ENCODE data around the gene THAP3. TPM values are rescaled to one million over a fixed set of nuclear protein-coding genes. Genes with fewer than 3 reads are reported as not detected.

The THAP3 gene
- total RNA-seq: 16.0 and 21.0 TPM in 2 replicates

DNA sequence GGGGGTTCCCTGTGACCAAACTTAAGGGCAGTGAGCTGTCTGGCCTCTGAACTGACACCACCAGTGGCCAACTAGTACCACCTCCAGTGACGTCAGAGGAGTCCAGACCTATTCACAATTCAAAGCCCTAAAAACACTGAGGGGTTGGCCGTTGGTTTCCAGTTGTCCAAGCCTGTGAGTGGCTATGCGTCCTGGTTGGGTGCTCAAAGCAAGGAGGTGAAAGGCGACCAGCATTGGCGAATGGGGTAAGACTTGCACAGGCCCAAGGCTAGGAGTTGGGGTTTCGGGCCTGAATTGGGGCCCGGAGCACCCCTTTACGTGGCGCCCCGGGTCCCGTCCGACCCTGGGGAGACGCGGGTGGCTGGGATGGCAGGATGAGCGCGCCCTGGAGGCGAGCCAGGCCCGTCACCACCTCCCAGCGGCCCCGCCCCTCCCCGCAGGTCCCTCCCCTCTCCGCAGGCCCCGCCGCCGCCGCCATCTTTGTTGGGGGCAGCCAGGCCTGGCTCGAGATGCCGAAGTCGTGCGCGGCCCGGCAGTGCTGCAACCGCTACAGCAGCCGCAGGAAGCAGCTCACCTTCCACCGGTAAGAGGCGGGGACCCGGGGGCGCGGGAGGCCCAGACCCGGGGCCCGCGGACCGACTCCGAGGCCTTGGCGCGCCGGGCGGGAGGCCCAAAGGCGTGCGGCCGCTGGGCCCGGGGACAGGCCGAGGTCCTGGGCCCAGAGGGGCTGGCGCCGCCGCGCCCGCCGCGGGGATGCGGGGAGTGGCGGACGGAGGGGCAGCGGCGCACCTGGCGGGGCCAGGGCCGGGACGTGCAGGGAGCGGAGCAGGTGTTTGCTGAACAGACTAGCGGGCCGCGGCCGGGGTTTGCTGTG lies at the start of gene THAP3:
THAP3 (plus strand) TSS at position 159 of the 874 bp plus-strand sequence; CDS start at position 510, 351 bp downstream.

DNA sequence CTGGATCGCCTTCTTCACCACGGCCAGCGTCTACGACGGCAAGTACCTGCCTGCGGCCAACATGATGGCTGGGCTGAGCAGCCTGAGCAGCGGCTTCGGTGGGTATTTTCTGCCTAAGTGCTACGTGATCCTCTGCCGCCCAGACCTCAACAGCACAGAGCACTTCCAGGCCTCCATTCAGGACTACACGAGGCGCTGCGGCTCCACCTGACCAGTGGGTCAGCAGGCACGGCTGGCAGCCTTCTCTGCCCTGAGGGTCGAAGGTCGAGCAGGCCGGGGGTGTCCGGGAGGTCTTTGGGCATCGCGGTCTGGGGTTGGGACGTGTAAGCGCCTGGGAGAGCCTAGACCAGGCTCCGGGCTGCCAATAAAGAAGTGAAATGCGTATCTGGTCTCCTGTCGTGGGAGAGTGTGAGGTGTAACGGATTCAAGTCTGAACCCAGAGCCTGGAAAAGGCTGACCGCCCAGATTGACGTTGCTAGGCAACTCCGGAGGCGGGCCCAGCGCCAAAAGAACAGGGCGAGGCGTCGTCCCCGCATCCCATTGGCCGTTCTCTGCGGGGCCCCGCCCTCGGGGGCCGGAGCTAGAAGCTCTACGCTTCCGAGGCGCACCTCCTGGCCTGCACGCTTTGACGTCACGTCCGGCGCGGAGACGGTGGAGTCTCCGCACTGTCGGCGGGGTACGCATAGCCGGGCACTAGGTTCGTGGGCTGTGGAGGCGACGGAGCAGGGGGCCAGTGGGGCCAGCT lies 45.1 kb upstream of the THAP3 start, which contains the start of gene ZBTB48:
ZBTB48 (plus strand) TSS at position 621 of the 745 bp plus-strand sequence. CDS start 616 bp downstream, outside the sequence.

DNA sequence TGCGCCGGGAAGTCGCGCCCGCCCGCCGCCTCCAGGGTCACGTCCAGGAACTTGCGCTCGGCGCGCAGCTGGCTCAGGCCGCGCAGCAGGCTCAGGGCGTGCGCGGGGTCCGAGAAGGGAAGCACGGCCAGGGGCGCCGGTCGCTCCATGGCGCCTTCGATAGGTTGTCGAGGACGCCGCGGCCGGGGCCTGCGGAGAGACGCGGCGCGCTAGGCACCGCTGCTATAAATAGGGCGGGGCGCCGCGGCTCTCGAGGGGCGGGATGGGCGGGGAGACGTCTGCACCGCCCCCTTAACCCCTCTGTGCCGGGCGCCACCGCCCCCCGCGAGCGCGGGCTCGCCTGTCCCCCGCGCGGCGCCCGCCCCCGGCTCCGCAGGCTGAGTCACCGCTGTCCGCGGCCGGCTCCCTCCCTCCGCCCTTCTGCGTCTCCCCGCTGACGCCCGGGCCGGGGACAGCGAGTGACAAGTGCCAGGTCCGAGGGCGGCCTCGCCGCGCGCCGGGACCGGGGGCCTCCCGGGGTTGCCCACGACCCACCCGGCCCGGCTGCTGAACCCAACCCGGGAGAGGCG lies 21.9 kb upstream of the THAP3 start, which contains the start of gene KLHL21:
KLHL21 (minus strand) TSS at position 201 of the 569 bp plus-strand sequence; CDS start at position 149, 52 bp downstream.

GRCh38 chr1:6613361-6614018 lies 11.2 kb upstream of the THAP3 start, which contains the start of gene PHF13:
Gene PHF13, plus strand, starts transcription at chr1:6613731. Its CDS starts 336 bp downstream, at chr1:6614067.

Other genes starting within 250 kb of the THAP3 start
- gene ACOT7, start 231.1 kb upstream of the THAP3 start, total RNA-seq: 55.3 and 61.9 TPM in 2 replicates
- 14.2 and 26.6 TPM in 2 replicates for gene HES2, start 204.9 kb upstream of the THAP3 start, total RNA-seq
- gene ESPN, start 200.1 kb upstream of the THAP3 start, total RNA-seq: 0.45 and 0.85 TPM in 2 replicates
- gene TNFRSF25, start 158.7 kb upstream of the THAP3 start, total RNA-seq: 12.5 and 16.4 TPM in 2 replicates
- 40.2 and 52.5 TPM in 2 replicates for gene PLEKHG5, start 133.2 kb upstream of the THAP3 start, total RNA-seq
- 23.0 and 24.2 TPM in 2 replicates for gene NOL9, start 70.4 kb upstream of the THAP3 start, total RNA-seq
- not detected in 2 replicates for gene TAS1R1, start 69.6 kb upstream of the THAP3 start, total RNA-seq
- gene ZBTB48, start 44.9 kb upstream of the THAP3 start, total RNA-seq: 12.7 and 14.7 TPM in 2 replicates
- gene KLHL21, start 22.0 kb upstream of the THAP3 start, total RNA-seq: 20.2 and 25.4 TPM in 2 replicates
- gene PHF13, start 11.1 kb upstream of the THAP3 start, total RNA-seq: 8.2 and 11.4 TPM in 2 replicates
- 50.7 and 64.0 TPM in 2 replicates for gene DNAJC11, start 76.9 kb downstream of the THAP3 start, total RNA-seq
- 39.9 and 51.2 TPM in 2 replicates for gene CAMTA1, start 160.6 kb downstream of the THAP3 start, total RNA-seq